GM12878 (cell line): ENCODE measurements around the gene INHA.

Experiments used
- ATF2 ChIP-seq: IDR thresholded peaks from 2 replicates; pipeline ENCODE4 v1.6.1; 2012; ENCODE audit warnings: low read length, inconsistent platforms
- BMI1 ChIP-seq: fragments of 450-650 bp; IDR thresholded peaks from 2 replicates; pipeline ENCODE4 v1.6.1; 2016; ENCODE audit warnings: mild to moderate bottlenecking, moderate library complexity, borderline replicate concordance
- CBX3 ChIP-seq: fragments of 200-600 bp; sonication (generic); IDR thresholded peaks from 2 replicates; pipeline ENCODE4 v1.6.1; 2016; ENCODE audit warnings: low read depth, borderline replicate concordance
- CREB1 ChIP-seq: IDR thresholded peaks from 2 replicates; pipeline ENCODE4 v1.6.1; 2012; ENCODE audit warnings: low read depth, mild to moderate bottlenecking, inconsistent platforms
- CREM ChIP-seq: IDR thresholded peaks from 2 replicates; pipeline ENCODE4 v1.6.1; 2014; ENCODE audit warnings: antibody characterized with exemption, low read depth
- EP300 ChIP-seq, 2 experiments: fragments of 150-350 bp in 1 of 2; IDR thresholded peaks; 2 replicates each; pipeline ENCODE4 v1.6.1; 2011 to 2012; ENCODE audit warnings: low read depth in 2 of 2, low read length in 2 of 2, borderline replicate concordance in 1 of 2, improper control_type of control experiment in 1 of 2, inconsistent platforms in 1 of 2; ENCODE audit not compliant: control insufficient read depth in 1 of 2
- ESRRA ChIP-seq: IDR thresholded peaks from 2 replicates; pipeline ENCODE4 v1.6.1; 2012; ENCODE audit warnings: mild to moderate bottlenecking, low read length, improper control_type of control experiment
- KLF5 ChIP-seq: fragments of 450-650 bp; IDR thresholded peaks from 2 replicates; pipeline ENCODE4 v1.6.1; 2014; ENCODE audit warnings: mild to moderate bottlenecking; ENCODE audit not compliant: partially characterized antibody
- MLLT1 ChIP-seq: fragments of 450-650 bp; IDR thresholded peaks from 2 replicates; pipeline ENCODE4 v1.6.1; 2016; ENCODE audit warnings: mild to moderate bottlenecking
- RAD21 ChIP-seq: IDR thresholded peaks from 2 replicates; pipeline ENCODE4 v1.6.1; 2011; ENCODE audit warnings: mild to moderate bottlenecking, low read depth, low read length, moderate library complexity; ENCODE audit not compliant: insufficient read depth
- SREBF2 ChIP-seq: IDR thresholded peaks from 2 replicates; pipeline ENCODE4 v1.6.1; 2012; ENCODE audit warnings: mild to moderate bottlenecking, low read length

- TF ChIP-seq ESRRA (no peak), CREB1 (no peak), BMI1 (no peak), CBX3 (no peak), EP300 (IDR thresholded peaks at IDR 0.05; ENCODE audit: borderline replicate concordance in 1 of 2, control insufficient read depth in 1 of 2, low read depth in 2 of 2, low read length in 2 of 2) (no peak), KLF5 (no peak), MLLT1 (no peak), RAD21 (no peak), SREBF2 (no peak), ATF2 (no peak), CREM (no peak)
These were observed 1.2 kb upstream of the INHA start for GRCh38 chr2:219570924-219571310.
